KMS-11 (cell line): Measurements from ENCODE around the gene NOP16.

Experiments
- H2AFZ ChIP-seq: fragments of 200-600 bp; sonication (generic); 2 replicates; pipeline ENCODE4 v1.6.1; 2016; ENCODE audit warnings: antibody characterized with exemption, mixed run types, low read depth
- H3K27ac ChIP-seq: fragments of 200-600 bp; sonication (generic); 2 replicates; pipeline ENCODE4 v1.6.1; 2016; ENCODE audit warnings: mild to moderate bottlenecking, mixed run types
- H3K27me3 ChIP-seq: fragments of 200-600 bp; sonication (generic); 2 replicates; pipeline ENCODE4 v1.6.1; 2017; ENCODE audit warnings: mild to moderate bottlenecking, low read depth, mixed run types, moderate library complexity; ENCODE audit not compliant: insufficient read depth
- H3K36me3 ChIP-seq: fragments of 200-600 bp; sonication (generic); 2 replicates; pipeline ENCODE4 v1.6.1; 2017; ENCODE audit warnings: mild to moderate bottlenecking, mixed run types; ENCODE audit not compliant: insufficient read depth
- H3K4me1 ChIP-seq: fragments of 200-600 bp; sonication (generic); 2 replicates; pipeline ENCODE4 v1.6.1; 2016; ENCODE audit warnings: mild to moderate bottlenecking, low read depth, mixed run types; ENCODE audit not compliant: poor library complexity, severe bottlenecking
- H3K4me2 ChIP-seq: fragments of 200-600 bp; sonication (generic); 2 replicates; pipeline ENCODE4 v1.7.0; 2016; ENCODE audit warnings: mild to moderate bottlenecking, mixed run types
- H3K4me3 ChIP-seq: fragments of 200-600 bp; sonication (generic); IDR thresholded peaks from 2 replicates; pipeline ENCODE4 v1.6.1; 2017; ENCODE audit warnings: low read depth, low read length, mixed read lengths; ENCODE audit not compliant: insufficient read depth
- H3K79me2 ChIP-seq: fragments of 200-600 bp; sonication (generic); 2 replicates; pipeline ENCODE4 v1.6.1; 2016; ENCODE audit warnings: low read depth, mixed run types; ENCODE audit not compliant: insufficient read depth
- H3K9ac ChIP-seq: fragments of 200-600 bp; sonication (generic); 2 replicates; pipeline ENCODE4 v1.6.1; 2016; ENCODE audit warnings: mild to moderate bottlenecking, mixed run types
- H4K20me1 ChIP-seq: fragments of 200-600 bp; sonication (generic); 2 replicates; pipeline ENCODE4 v1.6.1; 2016; ENCODE audit warnings: mild to moderate bottlenecking, mixed run types; ENCODE audit not compliant: insufficient read depth
- CTCF ChIP-seq: fragments of 200-600 bp; sonication (generic); conservative IDR thresholded peaks from 2 replicates; pipeline ENCODE4 v1.6.1; 2017; ENCODE audit warnings: low read depth, mild to moderate bottlenecking, antibody characterized with exemption, low read length, moderate library complexity, mixed read lengths

Gene NOP16

DNA sequence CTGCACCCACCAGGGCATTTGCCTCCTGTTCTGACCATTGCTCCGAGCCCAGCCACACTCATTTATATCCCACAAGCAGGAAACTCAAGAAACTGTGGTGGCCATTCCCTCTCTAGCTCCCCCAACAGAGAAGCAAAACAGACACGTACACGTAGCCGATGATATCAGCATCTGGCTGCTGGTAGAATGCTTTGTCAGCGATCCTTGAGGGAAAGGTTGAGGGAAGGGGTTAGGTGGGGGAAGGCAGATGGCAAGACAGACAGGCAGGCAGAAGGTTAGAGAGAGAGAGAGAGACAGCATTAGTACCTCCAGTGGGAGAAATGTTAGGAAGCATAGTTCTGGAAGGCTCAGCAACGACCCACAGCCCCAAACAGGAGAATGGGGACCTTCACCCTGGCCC, 7.9 kb upstream of the NOP16 start:
- Histone ChIP-seq H3K36me3 (no peaks in the 10 kb centered on the region), H3K27me3 (no peaks in the 10 kb centered on the region), H3K4me1 (peaks cover 14% of the 10 kb centered on the region), H3K9ac (no peak overlapping the region; the same call in 1 of the 2 replicates), H3K79me2 (no peaks in the 10 kb centered on the region), H4K20me1 (no peaks in the 10 kb centered on the region), H2AFZ (no peak overlapping the region), H3K27ac (peak overlapping the region; percentile 53), H3K4me2 (peak overlapping the region; percentile 21; the same call in 1 of the 2 replicates), H3K4me3 (no peak overlapping the region)
- TF ChIP-seq CTCF, result 0 out of 2 replicates have a peak, but pooled peaks have one; percentile 11

- H3K27me3 ChIP-seq, result no peaks in the 10 kb centered on the region
- H2AFZ ChIP-seq, result no peak overlapping the region
- no peak overlapping the region for H3K9ac ChIP-seq
- H3K4me2 ChIP-seq, result no peak overlapping the region
- no peaks in the 10 kb centered on the region for H4K20me1 ChIP-seq
- peaks cover 3% of the 10 kb centered on the region; the same call in 1 of the 2 replicates for H3K79me2 ChIP-seq
- no peak overlapping the region for H3K4me3 ChIP-seq
- peaks cover 22% of the 10 kb centered on the region for H3K4me1 ChIP-seq
- H3K27ac ChIP-seq, result no peak overlapping the region
- no peaks in the 10 kb centered on the region for H3K36me3 ChIP-seq
- TF ChIP-seq CTCF, result no peak
Measured at GRCh38 chr5:176394881-176395675, 6.7 kb upstream of the NOP16 start.

DNA sequence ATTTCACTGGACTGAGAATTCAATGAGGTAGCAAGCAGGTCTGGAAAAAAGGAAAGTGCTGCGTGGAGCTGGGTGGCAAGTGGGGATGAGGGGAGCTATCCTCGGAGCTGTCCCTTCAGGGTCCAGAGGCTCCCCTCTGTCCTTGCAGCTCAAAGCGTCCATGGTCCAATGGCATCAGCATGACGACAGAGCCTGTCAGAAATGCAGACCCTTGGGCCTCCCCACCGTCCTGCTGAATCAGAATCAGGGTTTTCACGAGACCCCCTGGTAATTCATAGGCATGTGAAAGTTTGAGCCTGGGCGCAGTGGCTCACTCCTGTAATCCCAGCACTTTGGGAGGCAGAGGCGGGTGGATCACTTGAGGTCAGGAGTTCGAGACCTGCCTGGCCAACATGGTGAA, 5.7 kb upstream of the NOP16 start:
- H3K79me2 ChIP-seq, result peaks cover 9% of the 10 kb centered on the region; the same call in 1 of the 2 replicates
- no peaks in the 10 kb centered on the region for H3K27me3 ChIP-seq
- no peak overlapping the region for H3K9ac ChIP-seq
- no peaks in the 10 kb centered on the region for H3K36me3 ChIP-seq
- no peak overlapping the region for H3K27ac ChIP-seq
- H3K4me3 ChIP-seq, result no peak overlapping the region
- no peak overlapping the region for H2AFZ ChIP-seq
- peaks cover 23% of the 10 kb centered on the region for H3K4me1 ChIP-seq
- no peak for TF ChIP-seq CTCF
- H3K4me2 ChIP-seq, result no peak overlapping the region
- no peaks in the 10 kb centered on the region for H4K20me1 ChIP-seq

- Histone ChIP-seq H3K4me3 (no peak overlapping the region), H2AFZ (no peak overlapping the region), H3K36me3 (no peaks in the 10 kb centered on the region), H4K20me1 (no peaks in the 10 kb centered on the region), H3K27ac (no peak overlapping the region), H3K27me3 (no peaks in the 10 kb centered on the region), H3K4me2 (no peak overlapping the region), H3K79me2 (peaks cover 18% of the 10 kb centered on the region), H3K9ac (no peak overlapping the region), H3K4me1 (peaks cover 23% of the 10 kb centered on the region)
- no peak for TF ChIP-seq CTCF
Measured at GRCh38 chr5:176392526-176392925, 4.1 kb upstream of the NOP16 start.
